Activated gamma-delta T cell treated with anti-CD3 and anti-CD28 coated beads, Interleukin-2, amount 50 U/mL, for 16 hours (primary cell): ENCODE results near the gene ABCB10.
"Not testable (repeated sequence)": the region's sequence is repeated elsewhere in the genome, so short reads cannot be mapped to it uniquely, and the experiment has no call there.

Source experiments
- DNase-seq: peaks from one replicate; pipeline ENCODE4 v3.0.0-alpha.2; 2020; ENCODE audit warnings: low read depth

Gene ABCB10

GRCh38 chr1:229536982-229537381 is 21.5 kb downstream of the ABCB10 start:
- no peak for DNase-seq

DNA sequence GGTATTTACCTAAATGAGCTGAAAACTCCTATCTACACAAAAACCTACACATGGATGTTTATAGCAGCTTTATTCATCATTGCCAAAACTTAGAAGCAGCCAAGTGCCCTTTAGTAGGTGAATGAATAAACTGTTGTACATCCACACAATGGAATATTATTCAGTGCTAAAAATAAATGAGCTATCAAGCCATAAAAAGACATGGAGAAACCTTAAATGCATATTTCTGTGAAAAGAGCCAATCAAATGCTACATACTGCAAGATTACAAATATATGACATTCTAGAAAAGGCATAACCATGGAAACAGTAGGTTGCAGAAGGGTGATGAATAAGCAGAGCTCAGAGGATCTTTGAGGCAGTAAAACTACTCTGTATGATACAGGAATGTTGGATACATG is 23.3 kb downstream of the ABCB10 start:
- DNase-seq: no peak

GRCh38 chr1:229531326-229531725 is 27.2 kb downstream of the ABCB10 start:
- DNase-seq: no peak

- no peak for DNase-seq
Measured at GRCh38 chr1:229529639-229530038, 28.9 kb downstream of the ABCB10 start.

DNA sequence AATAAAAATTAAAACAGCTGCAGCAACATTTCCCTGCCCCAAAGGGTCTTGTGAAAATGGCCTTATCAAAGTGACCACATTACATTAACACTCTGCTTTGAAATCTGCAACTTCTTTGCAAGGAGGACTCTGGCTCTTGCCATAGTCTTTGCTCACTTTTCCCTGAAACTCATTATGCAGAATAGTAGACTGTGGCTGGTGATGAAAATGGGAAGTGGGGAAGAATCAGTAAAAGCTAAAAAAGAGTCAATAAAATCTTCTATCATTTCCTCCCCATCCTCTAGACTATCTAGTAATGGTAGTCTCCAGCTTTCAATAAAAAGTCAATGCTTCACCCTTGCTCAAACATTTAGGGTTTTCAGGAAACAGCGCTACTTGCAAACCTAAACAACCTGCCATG is 31.8 kb downstream of the ABCB10 start:
- no peak for DNase-seq

DNA sequence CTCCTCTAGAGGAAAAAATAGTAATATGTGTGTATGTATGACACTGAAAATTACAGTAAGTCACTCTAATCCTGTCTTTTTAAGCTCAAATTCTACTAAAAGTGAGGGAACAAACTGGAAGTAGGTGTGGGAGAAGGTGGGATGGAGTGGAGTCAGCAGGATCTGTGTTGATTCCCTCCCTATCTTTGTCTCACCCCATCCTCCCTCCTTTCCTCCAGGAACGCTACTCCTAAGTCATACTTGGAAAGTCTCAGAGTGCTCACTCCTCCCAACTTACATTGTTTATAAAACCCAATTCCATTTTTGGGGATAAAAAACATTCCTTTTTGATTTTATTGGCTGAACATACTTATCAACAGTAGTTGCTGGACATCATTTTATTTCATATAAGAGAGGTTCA is 35.5 kb downstream of the ABCB10 start:
- DNase-seq: no peak

GRCh38 chr1:229514578-229515275 is 43.8 kb downstream of the ABCB10 start:
- peak; percentile 34 for DNase-seq

- not testable (repeated sequence) for DNase-seq
Measured at GRCh38 chr1:229511625-229512024, 46.9 kb downstream of the ABCB10 start.

DNA sequence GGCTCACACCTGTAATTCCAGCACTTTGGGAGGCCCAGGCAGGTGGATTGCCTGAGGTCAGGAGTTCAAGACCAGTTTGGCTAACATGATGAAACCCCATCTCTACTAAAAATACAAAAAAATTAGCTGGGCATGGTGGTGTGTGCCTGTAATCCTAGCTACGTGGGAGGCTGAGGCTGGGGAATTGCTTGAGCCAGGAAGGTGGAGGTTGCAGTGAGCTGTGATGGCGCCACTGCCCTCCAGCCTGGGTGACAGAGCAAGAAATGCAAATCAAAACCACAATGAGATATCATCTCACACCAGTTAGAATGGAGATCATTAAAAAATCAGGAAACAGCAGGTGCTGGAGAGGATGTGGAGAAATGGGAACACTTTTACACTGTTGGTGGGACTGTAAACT is 47.3 kb downstream of the ABCB10 start:
- not testable (repeated sequence) for DNase-seq

DNA sequence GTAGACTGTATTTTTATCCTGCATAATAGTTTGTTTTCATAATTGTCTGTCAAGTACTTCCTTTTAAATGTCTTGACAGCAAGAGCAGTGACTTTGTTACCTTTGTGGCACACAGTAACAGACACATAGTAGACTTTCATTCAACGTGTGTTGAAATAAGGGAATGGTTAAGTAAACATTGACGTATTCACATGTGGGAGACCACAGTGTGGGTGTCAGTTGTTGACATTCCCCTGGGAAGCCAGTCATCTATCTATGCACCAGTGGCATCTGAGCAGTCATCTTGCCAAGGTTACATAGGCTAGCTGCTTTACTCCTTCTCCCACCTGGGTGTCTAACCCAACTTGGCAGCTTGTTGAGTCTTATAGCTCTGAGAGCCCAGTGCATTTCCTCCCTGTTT is 48.9 kb downstream of the ABCB10 start:
- DNase-seq: no peak

- DNase-seq: no peak
Measured at GRCh38 chr1:229508823-229509337, 49.6 kb downstream of the ABCB10 start.

DNA sequence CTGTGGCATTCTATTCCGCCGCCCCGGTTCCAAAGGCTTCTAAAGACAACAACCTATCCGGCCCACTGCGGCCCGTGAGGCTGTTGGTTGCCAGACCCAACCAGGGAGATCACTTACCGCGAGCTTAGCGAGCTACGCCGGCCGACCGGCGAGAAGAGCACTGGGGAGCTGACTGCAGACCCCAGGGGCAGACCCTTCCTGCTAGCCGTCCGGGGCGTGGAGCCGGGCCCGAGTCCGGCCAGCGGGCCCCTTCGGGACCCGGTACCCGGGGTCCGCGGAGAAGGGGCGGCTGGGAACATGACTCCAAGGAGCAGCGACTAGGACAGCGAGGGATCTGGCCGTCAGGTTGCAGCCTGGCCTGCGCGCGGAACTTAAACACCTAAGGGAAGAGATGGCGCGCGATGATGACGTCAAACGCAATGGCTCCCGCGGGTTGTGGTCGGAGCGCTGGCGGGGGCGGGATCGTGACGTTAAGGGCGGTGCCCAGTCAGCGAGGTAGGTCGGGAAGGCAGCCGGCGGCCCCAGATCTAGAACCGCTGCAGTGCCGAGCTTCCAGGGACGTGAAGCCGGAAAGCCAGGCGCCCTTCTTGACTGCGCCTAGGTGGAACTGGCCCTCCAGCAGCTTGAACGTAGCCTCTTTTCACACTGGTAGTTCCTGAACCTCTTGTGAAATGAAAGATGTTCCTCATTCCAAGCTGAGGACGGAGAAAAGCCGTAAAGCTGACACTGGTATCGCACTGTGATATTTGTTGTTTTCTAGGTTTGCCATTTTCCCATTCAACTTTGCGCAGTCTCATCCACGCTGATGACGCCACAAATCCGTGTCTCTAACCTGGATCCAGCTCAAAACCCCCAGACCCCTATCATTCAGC is 50.3 kb downstream of the ABCB10 start, which contains the start of gene NUP133:
NUP133 (minus strand) TSS at position 391 of the 872 bp plus-strand sequence; CDS start at position 299, 92 bp downstream.
- peak; percentile 98 for DNase-seq

- DNase-seq: no peak
Measured at GRCh38 chr1:229507502-229507901, 51.0 kb downstream of the ABCB10 start.

DNA sequence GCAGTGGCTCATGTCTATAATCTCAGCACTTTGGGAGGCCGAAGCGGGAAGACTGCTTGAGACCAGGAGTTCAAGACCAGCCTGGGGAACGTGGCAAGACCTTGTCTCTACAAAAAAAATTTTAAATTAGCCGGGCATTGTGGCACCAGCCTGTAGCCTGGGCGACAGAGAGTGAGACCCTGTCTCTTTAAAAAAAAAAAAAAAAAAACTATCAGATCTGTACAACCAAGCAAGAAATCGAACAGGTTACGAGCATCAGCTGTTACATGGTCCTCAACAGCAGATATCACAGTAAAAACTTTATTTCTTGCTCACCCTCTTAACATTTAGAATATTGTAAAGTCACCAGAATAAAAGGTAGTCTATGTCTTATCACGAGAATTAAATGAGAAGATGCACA is 51.9 kb downstream of the ABCB10 start:
- no peak for DNase-seq

GRCh38 chr1:229495782-229496181 is 62.7 kb downstream of the ABCB10 start:
- DNase-seq: no peak

DNA sequence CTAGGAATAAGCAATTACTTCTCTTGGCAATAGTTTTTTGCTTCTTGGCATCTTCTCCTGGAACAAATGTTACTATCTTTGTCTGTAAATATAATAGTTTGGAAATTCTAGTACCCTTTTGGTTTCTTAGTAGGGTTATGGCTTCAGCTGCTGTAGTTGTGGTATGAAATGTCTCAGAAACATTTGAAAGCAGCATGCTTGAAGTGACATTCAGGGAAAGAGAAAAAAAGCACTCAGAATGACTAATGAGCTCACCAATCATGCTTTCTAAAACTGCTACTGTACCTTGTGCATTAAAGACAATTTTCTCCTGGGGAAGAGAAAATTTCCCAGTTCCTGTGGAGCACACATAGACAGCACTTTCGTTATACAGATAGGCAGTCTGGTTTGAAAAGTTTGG is 71.3 kb downstream of the ABCB10 start:
- no peak for DNase-seq

- no peak for DNase-seq
Measured at GRCh38 chr1:229485318-229485717, 73.2 kb downstream of the ABCB10 start.

DNA sequence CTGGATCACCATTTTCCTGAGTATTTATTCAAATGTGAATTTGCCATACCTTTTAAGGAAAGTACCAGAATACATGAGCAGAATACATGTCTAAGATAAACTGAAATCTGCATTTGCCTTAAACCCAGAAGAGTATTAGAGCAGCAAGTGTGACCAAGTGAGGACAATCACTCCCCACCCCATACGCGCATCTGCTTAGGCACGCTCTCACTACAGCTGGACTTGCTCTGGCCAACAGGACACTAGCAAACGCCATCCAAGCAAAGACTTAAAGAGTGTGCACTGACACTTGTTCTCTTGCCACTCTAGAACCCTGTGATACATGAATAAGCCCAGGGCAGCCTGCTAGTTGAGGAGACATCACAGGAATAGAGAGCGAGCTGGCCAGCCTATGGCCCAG is 76.0 kb downstream of the ABCB10 start:
- DNase-seq: no peak

- DNase-seq: no peak
Measured at GRCh38 chr1:229480495-229480894, 78.0 kb downstream of the ABCB10 start.

DNA sequence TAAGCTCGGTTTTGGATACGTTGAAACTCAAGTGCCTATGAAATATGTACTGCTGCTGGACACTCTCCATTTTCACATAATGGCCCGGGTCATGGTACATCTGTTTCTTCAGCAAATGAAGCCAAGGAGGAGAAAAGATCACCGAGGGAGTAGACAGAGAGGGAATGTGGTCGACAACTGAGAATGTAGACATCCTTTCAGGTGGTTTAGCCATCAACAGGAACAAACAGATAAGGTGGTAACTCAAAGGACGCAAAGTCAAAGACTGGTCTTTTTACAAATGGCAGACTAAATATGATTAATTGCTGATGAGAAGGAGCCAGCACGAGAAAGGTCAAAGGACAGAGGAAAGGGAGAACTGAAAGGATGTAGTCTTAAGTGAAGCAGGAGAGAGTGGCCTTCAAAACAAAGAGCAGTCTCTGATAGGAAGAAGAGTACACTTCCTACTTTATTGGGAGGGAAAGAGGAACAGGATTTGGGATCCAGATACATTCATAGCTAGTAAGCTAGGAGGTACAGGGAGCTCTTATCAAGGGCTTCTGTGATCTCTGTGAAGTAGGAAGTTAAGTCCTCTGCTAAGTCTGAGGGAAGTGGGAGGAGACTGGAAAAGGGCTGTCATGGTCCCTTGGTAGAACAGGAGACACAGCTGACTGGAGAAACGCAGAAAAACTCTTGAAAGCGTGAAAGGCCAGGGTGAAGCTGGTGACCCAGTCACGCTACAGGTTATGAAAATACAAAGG is 78.7 kb downstream of the ABCB10 start:
- no peak for DNase-seq

DNA sequence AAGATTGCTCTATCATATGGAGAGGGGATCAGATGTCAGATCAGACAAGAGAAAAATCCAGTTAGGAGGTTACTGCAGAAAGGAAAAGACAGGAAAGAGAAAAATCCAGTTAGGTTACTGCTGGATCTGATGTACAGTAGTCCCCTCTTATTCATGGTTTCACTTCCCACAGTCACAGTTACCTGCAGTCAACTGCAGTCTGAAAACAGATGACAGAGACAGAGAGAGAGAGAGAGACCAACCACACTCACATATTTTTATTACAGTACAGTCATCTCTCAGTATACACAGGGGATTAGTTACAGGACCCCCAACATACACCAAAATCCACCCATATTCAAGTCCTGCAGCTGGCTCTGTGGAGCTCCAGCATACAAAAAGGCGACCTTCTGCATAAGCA is 79.7 kb downstream of the ABCB10 start:
- no peak for DNase-seq

GRCh38 chr1:229475859-229476258 is 82.6 kb downstream of the ABCB10 start:
- DNase-seq: not testable (repeated sequence)
